CD1c-positive myeloid dendritic cell (primary cell): Measurements from ENCODE around the gene DNAJC8.

Source experiments
- DNase-seq: peaks from one replicate; pipeline ENCODE4 v3.0.0-alpha.2; 2016; ENCODE audit errors: extremely low spot score

Gene DNAJC8

GRCh38 chr1:28200234-28200873 lies 32.5 kb downstream of the DNAJC8 start:
- no peak for DNase-seq

GRCh38 chr1:28199328-28200233 lies 33.2 kb downstream of the DNAJC8 start:
- peak; percentile 70 for DNase-seq

- DNase-seq, result no peak
Observed at GRCh38 chr1:28197682-28198415, 35.0 kb downstream of the DNAJC8 start.

GRCh38 chr1:28196330-28196729 lies 36.5 kb downstream of the DNAJC8 start:
- no peak for DNase-seq

GRCh38 chr1:28195780-28196179 lies 37.0 kb downstream of the DNAJC8 start:
- DNase-seq, result no peak

- DNase-seq, result no peak
Observed at GRCh38 chr1:28194326-28195035, 38.3 kb downstream of the DNAJC8 start.

GRCh38 chr1:28193701-28194161 lies 39.1 kb downstream of the DNAJC8 start:
- DNase-seq, result no peak

GRCh38 chr1:28190996-28191645 lies 41.7 kb downstream of the DNAJC8 start:
- no peak for DNase-seq

GRCh38 chr1:28190337-28190979 lies 42.4 kb downstream of the DNAJC8 start:
- DNase-seq, result peak; percentile 58

- DNase-seq, result no peak
Observed at GRCh38 chr1:28185071-28185470, 47.8 kb downstream of the DNAJC8 start.

- DNase-seq, result no peak
Observed at GRCh38 chr1:28180306-28181305, 52.2 kb downstream of the DNAJC8 start.

- DNase-seq, result no peak
Observed at GRCh38 chr1:28178690-28179485, 53.9 kb downstream of the DNAJC8 start.

GRCh38 chr1:28176492-28177470 lies 56.0 kb downstream of the DNAJC8 start, which contains the start of gene PTAFR:
Gene PTAFR, minus strand, starts transcription at chr1:28176690. Its CDS starts 25,669 bp downstream, at chr1:28151021.
- peak; percentile 82 for DNase-seq

- peak; percentile 31 for DNase-seq
Observed at GRCh38 chr1:28175955-28176485, 56.8 kb downstream of the DNAJC8 start.

- DNase-seq, result no peak
Observed at GRCh38 chr1:28173980-28174297, 58.9 kb downstream of the DNAJC8 start.

GRCh38 chr1:28173151-28173979 lies 59.5 kb downstream of the DNAJC8 start:
- peak; percentile 61 for DNase-seq
